Hypothalamus (tissue), 51 donors: ENCODE data around the gene NUDT1.
"Not testable (repeated sequence)": the region's sequence is repeated elsewhere in the genome, so short reads cannot be mapped to it uniquely, and the experiment has no call there.

Source experiments
- DNase-seq, 51 donors: peaks; one replicate each; lab custom pipeline; 2025; lab: John Stamatoyannopoulos, UW

The NUDT1 gene

DNA sequence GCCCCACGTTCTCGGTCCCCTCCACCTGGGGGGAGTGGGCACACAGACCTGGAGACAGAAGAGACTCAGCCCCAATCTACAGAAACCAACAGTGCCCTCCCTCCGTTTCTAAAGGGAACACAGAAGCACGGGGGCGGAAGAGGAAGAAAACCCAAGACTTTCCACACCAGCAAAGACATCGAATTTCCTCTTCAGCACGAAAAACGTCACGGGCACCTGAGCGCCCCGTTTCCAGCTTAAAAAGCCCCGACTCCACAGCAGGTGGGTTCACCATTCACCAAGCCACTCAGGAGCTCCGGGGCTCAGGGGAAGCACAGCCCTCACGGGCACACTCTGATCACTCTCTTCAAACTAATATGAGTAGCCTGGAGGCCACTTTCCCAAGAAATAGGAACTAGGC lies 19.6 kb downstream of the NUDT1 start:
- peak in 4 of 51 donors; percentile 6 to 27 (median 11) for DNase-seq

- no peak for DNase-seq
These were observed 21.1 kb downstream of the NUDT1 start for GRCh38 chr7:2263176-2263575.

- no peak for DNase-seq
These were observed 22.1 kb downstream of the NUDT1 start for GRCh38 chr7:2264158-2264557.

DNA sequence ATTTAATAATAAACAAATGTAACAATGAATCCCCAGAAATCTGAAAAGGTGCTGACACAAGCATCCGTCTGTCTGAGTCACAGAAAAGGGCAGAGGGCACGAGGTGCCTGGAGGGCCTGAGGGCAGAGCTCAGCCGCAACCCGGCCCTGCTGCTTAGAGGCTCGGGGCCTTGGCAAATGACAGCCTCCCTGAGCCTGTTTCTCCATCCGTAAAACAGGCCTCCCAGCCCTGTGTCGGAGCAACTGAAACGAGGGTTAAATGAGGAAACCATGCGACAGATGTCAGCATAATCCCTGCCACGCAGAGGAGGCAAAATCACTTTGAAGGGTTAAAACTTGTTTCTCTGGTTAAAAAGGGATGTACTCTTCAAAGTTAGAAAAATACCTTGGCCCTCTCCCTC lies 24.9 kb downstream of the NUDT1 start:
- no peak for DNase-seq

DNA sequence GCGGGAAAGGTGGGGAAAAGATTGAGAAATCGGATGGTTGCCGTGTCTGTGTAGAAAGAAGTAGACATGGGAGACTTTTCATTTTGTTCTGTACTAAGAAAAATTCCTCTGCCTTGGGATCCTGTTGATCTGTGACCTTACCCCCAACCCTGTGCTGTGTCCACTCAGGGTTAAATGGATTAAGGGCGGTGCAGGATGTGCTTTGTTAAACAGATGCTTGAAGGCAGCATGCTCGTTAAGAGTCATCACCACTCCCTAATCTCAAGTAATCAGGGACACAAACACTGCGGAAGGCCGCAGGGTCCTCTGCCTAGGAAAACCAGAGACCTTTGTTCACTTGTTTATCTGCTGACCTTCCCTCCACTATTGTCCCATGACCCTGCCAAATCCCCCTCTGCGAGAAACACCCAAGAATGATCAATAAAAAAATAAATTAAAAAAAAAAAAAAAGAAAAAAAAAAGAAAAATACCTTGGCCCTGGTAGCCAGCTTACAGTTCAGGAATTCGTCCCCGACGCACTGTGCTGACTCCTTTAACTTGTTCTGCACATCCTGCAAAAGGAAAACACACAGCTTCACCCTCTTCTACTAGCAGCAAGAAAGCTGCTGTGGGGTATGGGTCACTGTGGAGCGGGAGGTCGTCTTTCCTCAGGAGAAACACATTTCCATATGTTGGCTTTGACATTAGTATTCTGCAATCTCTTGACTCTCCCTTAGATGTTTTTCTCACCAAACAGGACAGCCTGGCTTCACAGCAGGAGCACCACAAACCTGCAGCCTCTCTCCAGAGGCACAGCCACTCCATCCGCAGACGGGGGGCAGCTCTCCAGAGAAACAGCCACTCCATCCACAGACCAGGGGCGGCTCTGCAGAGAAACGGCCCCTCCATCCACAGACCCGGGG lies 27.3 kb downstream of the NUDT1 start:
- DNase-seq: not testable (repeated sequence)

GRCh38 chr7:2269991-2270460 lies 28.0 kb downstream of the NUDT1 start:
- DNase-seq: no peak

GRCh38 chr7:2270495-2270894 lies 28.5 kb downstream of the NUDT1 start:
- no peak for DNase-seq

DNA sequence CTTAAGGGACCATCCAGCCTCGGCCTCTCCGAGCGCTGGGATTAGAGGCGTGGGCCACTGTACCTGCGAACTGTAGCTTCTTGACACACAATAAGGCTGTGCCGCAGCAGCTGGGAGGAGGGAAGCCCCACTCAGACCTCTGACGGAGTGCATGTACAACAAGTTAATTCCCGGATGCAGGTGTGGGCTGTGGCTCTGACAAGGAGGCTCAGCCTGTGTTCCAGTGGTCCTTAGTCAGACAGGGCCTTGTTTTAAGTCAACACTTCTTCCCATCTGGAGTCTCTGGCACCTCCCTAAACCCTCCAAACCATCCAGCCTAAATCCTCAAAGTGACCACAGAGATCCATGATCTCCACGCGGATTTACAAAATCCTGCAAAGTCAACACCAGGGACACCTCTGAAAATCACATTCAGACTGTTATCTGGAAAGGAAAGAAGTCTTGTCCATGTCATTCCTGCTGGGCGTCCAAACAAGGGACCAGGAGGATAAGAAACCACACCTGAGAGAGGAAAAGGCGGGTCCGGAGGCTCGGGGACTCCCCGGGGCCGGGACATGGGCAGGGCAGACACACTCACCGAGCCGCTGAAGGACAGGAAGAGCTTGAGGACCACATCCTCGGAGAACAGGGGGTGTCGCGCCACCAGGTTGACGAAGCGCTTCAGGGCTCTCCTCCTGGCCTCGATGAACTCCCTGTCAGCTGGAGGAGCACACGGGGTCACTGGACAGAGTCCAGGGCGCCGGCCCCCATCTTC lies 29.4 kb downstream of the NUDT1 start:
- DNase-seq: no peak

DNA sequence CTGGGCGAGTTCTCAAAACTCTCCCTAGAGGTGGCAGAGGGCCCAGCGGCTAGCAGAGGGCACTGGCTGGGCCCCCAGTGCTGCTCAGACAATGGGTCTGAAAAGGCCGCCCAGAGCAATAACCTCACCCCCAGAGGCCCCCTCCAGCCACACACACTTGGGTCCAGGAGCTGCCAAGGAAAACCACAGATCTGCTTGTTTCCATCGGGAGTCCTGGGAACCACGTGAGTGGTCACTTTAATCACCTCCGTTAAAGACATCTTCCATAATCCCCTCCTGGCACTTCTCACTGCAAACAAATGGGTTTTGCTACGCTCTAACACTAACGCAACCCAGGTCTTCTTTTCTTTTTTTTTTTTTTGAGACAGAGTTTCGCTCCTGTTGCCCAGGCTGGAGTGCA lies 30.0 kb downstream of the NUDT1 start:
- DNase-seq: peak in 4 of 51 donors; percentile 8 to 39 (median 26)

DNA sequence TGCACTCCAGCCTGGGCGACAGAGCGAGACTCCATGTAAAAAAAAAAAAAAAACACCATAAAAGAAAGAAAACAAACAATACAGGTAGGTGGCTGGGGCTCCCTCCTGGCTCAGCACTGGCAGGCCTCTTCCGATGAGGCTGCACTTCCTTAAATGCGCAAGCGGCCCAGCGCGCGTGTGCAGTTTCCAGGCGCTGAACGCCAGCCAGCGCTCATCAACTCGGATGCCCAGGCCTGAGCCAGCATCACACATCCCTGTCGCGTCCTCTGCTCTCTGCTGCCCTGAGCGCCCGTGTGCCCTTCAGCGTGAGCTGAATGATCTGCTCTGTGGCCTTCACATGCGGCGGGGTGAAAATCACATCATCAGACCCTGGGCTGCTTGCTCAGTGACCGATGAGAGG lies 31.8 kb downstream of the NUDT1 start:
- no peak for DNase-seq

GRCh38 chr7:2274666-2275065 lies 32.6 kb downstream of the NUDT1 start:
- no peak for DNase-seq

DNA sequence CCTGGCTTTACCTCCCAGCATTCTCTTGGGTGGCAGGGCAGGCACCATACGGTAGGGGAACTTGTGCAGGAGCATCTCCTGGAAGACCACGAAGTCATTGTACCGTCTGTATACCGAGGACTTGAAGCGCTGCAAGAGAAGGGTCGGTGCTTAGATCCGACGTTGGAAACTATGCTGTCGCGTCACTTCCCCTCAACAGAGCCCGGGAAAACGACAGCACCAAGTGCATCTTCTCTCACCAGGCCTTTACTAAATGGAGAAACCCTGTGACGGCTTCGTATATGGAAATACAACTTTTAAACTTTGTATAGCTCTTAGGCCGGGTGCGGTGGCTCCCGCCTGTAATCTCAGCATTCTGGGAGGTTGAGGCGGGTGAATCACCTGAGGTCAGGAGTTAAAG lies 33.1 kb downstream of the NUDT1 start:
- no peak for DNase-seq

- DNase-seq: peak in 9 of 51 donors; percentile 5 to 43 (median 25)
These were observed 34.1 kb downstream of the NUDT1 start for GRCh38 chr7:2276107-2276506.

DNA sequence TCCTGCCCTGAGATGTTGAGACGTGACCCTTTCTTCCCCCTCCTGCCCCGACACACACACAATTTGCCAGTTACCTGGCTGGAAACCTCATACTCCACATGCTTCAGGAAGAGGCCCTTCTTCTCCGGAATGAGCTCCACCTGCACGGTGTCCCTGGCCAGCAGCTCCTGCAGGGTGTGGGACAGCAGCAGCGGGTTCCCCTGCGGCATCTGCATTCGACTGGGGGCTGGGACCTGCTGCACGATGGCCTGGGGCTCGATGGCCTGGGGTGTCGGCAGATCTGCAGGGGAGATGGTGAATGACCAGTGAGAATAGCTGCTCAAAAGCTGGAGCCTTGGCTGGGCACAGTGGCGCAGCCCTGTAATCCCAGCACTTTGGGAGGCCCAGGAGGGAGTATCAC lies 36.0 kb downstream of the NUDT1 start:
- no peak for DNase-seq

DNA sequence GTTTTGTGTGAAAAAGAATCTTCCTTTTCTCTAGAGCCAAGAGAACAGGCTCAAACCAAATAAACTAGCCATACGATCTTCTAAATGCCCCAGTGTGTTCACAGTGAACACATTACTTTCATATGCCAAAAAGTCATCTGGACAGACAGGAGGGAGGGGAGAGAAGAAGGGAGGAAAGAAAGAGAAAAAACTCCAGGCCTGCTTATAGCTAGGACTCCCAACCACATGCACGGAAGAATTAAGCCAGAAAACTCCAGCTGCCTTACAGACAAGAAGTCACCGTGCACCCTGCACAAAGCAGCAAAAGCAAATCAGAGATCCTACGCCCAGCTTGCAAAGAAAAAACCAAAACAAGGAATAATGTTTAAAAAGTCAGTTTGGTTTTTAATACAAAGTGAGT lies 37.9 kb downstream of the NUDT1 start:
- DNase-seq: no peak

DNA sequence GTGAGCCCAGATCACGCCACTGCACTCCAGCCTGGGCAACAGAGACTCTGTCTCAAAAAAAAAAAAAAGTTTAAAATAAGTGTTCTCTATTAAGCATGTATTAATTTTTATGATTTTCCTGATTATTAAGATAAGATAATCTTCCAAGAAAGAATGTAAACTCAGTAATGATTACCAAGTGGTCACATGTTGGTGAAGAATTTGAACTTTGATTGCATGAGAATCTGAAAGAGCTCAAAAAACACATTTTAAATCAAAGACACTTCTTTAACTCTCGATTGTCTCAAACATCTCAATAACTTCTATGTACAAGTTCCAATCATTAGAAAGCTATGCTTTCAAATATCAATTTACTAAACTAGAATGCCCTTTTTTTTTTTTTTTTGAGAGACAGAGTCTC lies 38.4 kb downstream of the NUDT1 start:
- no peak for DNase-seq

DNA sequence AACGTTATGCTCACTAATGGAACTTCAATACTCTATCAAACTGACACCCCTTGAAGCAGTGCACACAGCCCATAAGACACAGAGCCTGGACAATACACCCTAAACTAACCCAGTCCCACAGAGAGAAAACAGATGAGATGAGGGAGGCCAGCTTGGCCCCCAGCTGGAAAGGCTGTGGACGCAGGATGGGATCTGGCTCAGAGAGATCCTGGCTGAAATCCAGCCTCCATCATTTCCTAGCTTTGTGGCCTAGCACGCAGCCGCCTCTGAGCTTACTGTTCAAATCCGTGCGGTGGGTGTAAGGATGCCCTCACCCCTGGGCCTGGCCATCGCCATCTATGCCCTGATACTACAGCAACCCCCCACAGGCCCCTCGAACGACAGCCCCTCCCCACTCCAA lies 39.5 kb downstream of the NUDT1 start:
- peak in 3 of 51 donors; percentile 4 to 9 (median 8) for DNase-seq

DNA sequence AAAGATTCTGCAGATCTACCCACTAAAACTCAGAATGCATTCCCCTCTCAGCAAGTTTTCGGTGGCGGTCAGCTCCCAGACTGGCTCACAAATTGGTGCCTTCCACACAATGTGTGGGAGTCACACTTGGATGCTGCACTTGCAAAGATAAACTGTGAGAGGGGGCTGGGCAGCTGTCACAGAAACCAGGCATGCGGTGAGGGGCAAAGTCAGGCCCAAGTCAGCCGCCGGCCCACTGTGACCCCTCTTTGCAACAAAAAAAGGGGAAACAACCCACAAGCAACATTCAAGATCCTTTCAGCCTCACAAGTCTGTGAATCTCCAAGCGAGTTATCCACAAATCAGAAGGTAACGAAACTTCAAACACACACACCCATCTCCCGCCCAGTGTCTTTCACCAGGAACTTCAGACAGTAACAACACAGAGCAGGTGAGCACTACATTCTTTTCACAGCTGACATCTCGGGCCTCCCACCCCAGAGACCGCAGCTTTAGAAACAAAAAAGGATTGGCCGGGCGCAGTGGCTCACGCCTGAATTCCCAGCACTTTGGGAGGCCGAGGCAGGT lies 40.2 kb downstream of the NUDT1 start:
- DNase-seq: no peak

- DNase-seq: no peak
These were observed 41.0 kb downstream of the NUDT1 start for GRCh38 chr7:2283074-2283473.

DNA sequence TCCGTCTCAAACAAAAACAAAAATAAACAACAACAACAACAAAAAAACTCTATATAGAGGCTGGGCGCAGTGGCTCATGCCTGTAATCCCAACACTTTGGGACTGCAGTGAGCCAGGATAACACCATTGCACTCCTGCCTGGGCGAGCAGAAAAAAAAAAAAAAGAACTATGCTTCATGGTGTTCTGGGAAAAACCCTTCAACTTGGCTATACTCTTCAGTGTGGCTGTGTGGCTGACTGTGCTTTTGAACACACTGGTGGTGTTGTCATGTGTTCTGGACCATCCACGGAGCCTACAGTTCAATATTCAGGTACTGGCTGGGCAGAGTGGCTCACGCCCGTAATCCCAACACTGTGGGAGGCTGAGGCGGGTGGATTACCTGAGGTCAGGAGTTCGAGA lies 45.7 kb downstream of the NUDT1 start:
- no peak for DNase-seq

GRCh38 chr7:2288503-2288902 lies 46.5 kb downstream of the NUDT1 start:
- DNase-seq: no peak
